GM12864 (cell line): ENCODE results near the gene PGC.

ENCODE experiments used
- DNase-seq: peaks from one replicate; pipeline ENCODE4 v3.0.0-alpha.2; 2011; ENCODE audit warnings: low read depth
- H3K4me3 ChIP-seq: 2 replicates; pipeline ENCODE4 v1.5.1; 2011; ENCODE audit warnings: mild to moderate bottlenecking, low read depth, low read length, control low read depth
- TF ChIP-seq, protein P1 (sequence below): IDR thresholded peaks from 2 replicates; pipeline ENCODE4 v1.5.1; 2011; ENCODE audit warnings: low read depth, mild to moderate bottlenecking, moderate library complexity, low read length, control low read depth, inconsistent platforms; ENCODE audit errors: missing control alignments

PGC gene

DNA sequence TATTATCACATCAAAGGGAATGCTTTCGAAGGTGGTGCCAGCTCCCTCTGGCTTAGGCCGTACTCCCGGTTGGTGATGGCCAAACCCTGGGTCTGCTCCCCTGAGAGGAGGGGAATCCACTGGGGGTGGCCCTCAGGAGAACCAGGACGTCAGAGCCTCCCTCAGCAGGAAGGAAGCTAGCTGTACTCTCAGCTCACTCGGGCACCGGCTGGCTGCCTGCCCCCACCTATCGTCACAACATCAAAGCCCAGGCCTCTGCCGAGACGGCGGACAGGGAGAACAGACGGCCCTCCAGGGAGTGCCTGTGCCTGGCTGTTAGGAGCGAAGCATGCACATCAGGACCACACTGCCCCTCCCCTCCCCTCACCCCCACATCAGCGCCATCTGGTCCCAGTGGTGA lies 9.2 kb upstream of the PGC start:
- DNase-seq, result no peak
- no peak overlapping the region for H3K4me3 ChIP-seq
- TF ChIP-seq, protein P1, sequence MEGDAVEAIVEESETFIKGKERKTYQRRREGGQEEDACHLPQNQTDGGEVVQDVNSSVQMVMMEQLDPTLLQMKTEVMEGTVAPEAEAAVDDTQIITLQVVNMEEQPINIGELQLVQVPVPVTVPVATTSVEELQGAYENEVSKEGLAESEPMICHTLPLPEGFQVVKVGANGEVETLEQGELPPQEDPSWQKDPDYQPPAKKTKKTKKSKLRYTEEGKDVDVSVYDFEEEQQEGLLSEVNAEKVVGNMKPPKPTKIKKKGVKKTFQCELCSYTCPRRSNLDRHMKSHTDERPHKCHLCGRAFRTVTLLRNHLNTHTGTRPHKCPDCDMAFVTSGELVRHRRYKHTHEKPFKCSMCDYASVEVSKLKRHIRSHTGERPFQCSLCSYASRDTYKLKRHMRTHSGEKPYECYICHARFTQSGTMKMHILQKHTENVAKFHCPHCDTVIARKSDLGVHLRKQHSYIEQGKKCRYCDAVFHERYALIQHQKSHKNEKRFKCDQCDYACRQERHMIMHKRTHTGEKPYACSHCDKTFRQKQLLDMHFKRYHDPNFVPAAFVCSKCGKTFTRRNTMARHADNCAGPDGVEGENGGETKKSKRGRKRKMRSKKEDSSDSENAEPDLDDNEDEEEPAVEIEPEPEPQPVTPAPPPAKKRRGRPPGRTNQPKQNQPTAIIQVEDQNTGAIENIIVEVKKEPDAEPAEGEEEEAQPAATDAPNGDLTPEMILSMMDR, result no peak

- TF ChIP-seq, protein P1, result no peak
- DNase-seq, result no peak
- no peak overlapping the region for H3K4me3 ChIP-seq
Observed at GRCh38 chr6:41755895-41756294, 8.7 kb upstream of the PGC start.

DNA sequence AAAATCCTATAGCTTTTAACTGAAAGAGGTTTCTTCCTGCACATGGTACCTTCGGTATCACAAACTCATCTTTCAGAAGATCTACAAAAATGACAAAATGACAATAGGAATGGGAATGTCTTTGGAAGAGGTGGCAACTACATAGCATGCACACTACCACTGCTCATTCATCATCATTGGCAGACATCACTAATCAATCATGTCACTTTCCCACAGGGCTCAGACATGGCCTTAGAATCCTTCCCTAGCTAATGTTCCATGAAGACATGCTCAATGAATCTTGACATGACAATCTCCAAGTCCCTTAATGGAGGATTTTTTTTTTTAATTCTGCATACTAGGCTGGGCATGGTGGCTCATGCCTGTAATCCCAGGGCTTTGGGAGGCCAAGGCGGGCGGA lies 3.2 kb upstream of the PGC start:
- no peak for DNase-seq
- no peak overlapping the region for H3K4me3 ChIP-seq
- TF ChIP-seq, protein P1, result no peak

GRCh38 chr6:41748542-41748941 lies 1.3 kb upstream of the PGC start:
- no peak for DNase-seq
- TF ChIP-seq, protein P1, result no peak
- H3K4me3 ChIP-seq, result no peak overlapping the region

GRCh38 chr6:41748102-41748477 lies 893 bp upstream of the PGC start:
- TF ChIP-seq, protein P1, result no peak
- no peak overlapping the region for H3K4me3 ChIP-seq
- no peak for DNase-seq

DNA sequence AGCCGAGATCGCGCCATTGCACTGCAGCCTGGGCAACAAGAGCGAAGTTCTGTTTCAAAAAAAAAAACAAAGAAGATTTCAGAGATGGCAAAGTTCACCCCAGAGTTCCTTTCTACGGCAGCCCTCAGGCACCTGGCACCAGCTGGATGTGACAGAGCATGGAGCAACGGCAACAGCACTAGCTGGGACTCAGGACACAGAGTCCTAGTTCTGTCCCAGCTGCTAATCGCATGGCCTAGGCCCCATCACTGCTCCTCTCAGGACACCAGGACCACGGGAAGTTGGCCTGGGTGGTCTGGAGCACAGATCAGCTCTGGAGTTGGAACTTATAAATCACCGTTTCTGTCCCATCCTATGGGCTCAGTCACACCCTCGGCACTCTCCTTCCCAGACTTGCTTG lies 1.1 kb downstream of the PGC start:
- no peak overlapping the region for H3K4me3 ChIP-seq
- DNase-seq, result no peak
- TF ChIP-seq, protein P1, result no peak

- H3K4me3 ChIP-seq, result no peak overlapping the region
- DNase-seq, result no peak
- TF ChIP-seq, protein P1, result no peak
Observed at GRCh38 chr6:41744236-41744787, 2.9 kb downstream of the PGC start.
